Keratinocyte (primary cell): ENCODE results near the gene ULK2. TPM values are rescaled to one million over a fixed set of nuclear protein-coding genes. Genes with fewer than 3 reads are reported as not detected.

Source experiments
- DNase-seq: peaks from one replicate; pipeline ENCODE4 v3.0.0-alpha.2; 2011; ENCODE audit warnings: low read depth, missing footprints, low spot score
- FAIRE-seq: peaks from 2 replicates; lab custom pipeline; 2011; peaks lifted over from hg19 to GRCh38; lab: Jason Lieb, UNC
- H2AFZ ChIP-seq: 2 replicates; pipeline ENCODE4 v1.6.0; 2012; ENCODE audit warnings: low read length, control low read depth, inconsistent platforms; ENCODE audit not compliant: control insufficient read depth
- H3K27ac ChIP-seq: 2 replicates; pipeline ENCODE4 v1.5.1; 2011; ENCODE audit warnings: low read length; ENCODE audit not compliant: control insufficient read depth, insufficient read depth
- H3K27me3 ChIP-seq: 3 replicates; pipeline ENCODE4 v1.6.0; 2011; ENCODE audit warnings: low read length; ENCODE audit not compliant: control insufficient read depth, insufficient read depth; ENCODE audit errors: extremely low read depth
- H3K36me3 ChIP-seq, 2 experiments: 2 replicates in 1 of 2; 3 replicates in 1 of 2; pipeline ENCODE4 v1.5.1; 2011; ENCODE audit warnings: low read length in 2 of 2, mild to moderate bottlenecking in 1 of 2; ENCODE audit not compliant: control insufficient read depth in 2 of 2, insufficient read depth in 2 of 2; ENCODE audit errors: extremely low read depth in 1 of 2
- H3K4me1 ChIP-seq: 3 replicates; pipeline ENCODE4 v1.5.1; 2011; ENCODE audit warnings: low read length; ENCODE audit not compliant: control insufficient read depth, insufficient read depth; ENCODE audit errors: extremely low read depth
- H3K4me2 ChIP-seq: 3 replicates; pipeline ENCODE4 v1.6.0; 2011; ENCODE audit warnings: low read depth, low read length; ENCODE audit not compliant: control insufficient read depth, insufficient read depth; ENCODE audit errors: extremely low read depth
- H3K4me3 ChIP-seq, 3 experiments: fragments of 200-600 bp in 1 of 3; sonication (generic) in 1 of 3; 2 replicates in 2 of 3; 3 replicates in 1 of 3; pipeline ENCODE4 v1.5.1; 2011 to 2016; ENCODE audit warnings: low read length in 3 of 3, mild to moderate bottlenecking in 3 of 3, control low read depth in 2 of 3, inconsistent platforms in 1 of 3, low read depth in 1 of 3, mixed read lengths in 1 of 3, mixed run types in 1 of 3, moderate library complexity in 1 of 3; ENCODE audit not compliant: control insufficient read depth in 2 of 3, insufficient read depth in 2 of 3; ENCODE audit errors: extremely low read depth in 1 of 3
- H3K79me2 ChIP-seq: 2 replicates; pipeline ENCODE4 v1.6.0; 2012; ENCODE audit warnings: low read length; ENCODE audit not compliant: control insufficient read depth, insufficient read depth
- H3K9ac ChIP-seq: 3 replicates; pipeline ENCODE4 v1.6.0; 2011; ENCODE audit warnings: low read length; ENCODE audit not compliant: control insufficient read depth, insufficient read depth; ENCODE audit errors: extremely low read depth
- H3K9me1 ChIP-seq: 3 replicates; pipeline ENCODE4 v1.6.0; 2011; ENCODE audit warnings: low read length; ENCODE audit not compliant: control insufficient read depth, insufficient read depth; ENCODE audit errors: extremely low read depth
- H3K9me3 ChIP-seq: 2 replicates; pipeline ENCODE4 v1.5.1; 2012; ENCODE audit warnings: low read depth, low read length; ENCODE audit not compliant: control insufficient read depth
- H4K20me1 ChIP-seq: 3 replicates; pipeline ENCODE4 v1.6.0; 2011; ENCODE audit warnings: low read length; ENCODE audit not compliant: control insufficient read depth, insufficient read depth; ENCODE audit errors: extremely low read depth
- CTCF ChIP-seq, 3 experiments: IDR thresholded peaks in 1 of 3; conservative IDR thresholded peaks in 1 of 3; optimal IDR thresholded peaks in 1 of 3; 2 replicates in 2 of 3; 3 replicates in 1 of 3; pipeline versions ENCODE3 to v1.5.1; 2011; ENCODE audit warnings: low read length in 3 of 3, mild to moderate bottlenecking in 3 of 3, moderate library complexity in 2 of 3, control low read depth in 1 of 3, inconsistent platforms in 1 of 3; ENCODE audit not compliant: insufficient read depth in 2 of 3; ENCODE audit errors: extremely low read depth in 1 of 3
- EZH2 ChIP-seq: IDR thresholded peaks from one replicate; pipeline ENCODE4 v1.6.1; 2012; ENCODE audit warnings: inconsistent platforms, mild to moderate bottlenecking, low read length, moderate library complexity
- dilution Hi-C: fragments of 300-500 bp; cut with MboI; formaldehyde crosslinking; loops from one replicate; pipeline ENCODE4 v1.7.0; 2020; ENCODE audit warnings: low sequenced_read_pairs; ENCODE audit not compliant: extremely low pct_ligation_motif_present
- polyA plus RNA-seq, 5 experiments: library from polyadenylated mRNA; depleted of rRNA in 3 of 5; stranded (reverse) in 3 of 5; stranded (forward) in 1 of 5; unstranded in 1 of 5; fragments of >200 nt; gene quantifications; 1 replicate in 1 of 5; 2 replicates in 3 of 5; 3 replicates in 1 of 5; pipeline versions ENCODE4 v1.2.1 to v1.2.3, GENCODE V29; 2011 to 2012; ENCODE audit warnings: missing spikeins in 2 of 5, low read depth in 1 of 5, low replicate concordance in 1 of 5

ULK2 gene
- polyA plus RNA-seq, 1 donor (not counting 4 experiments of a cell fraction or from before 2014, with no cell fraction given): 22.1 TPM

GRCh38 chr17:19757536-19758180 is 110.1 kb downstream of the ULK2 start:
- FAIRE-seq: no peak
- peaks cover 15% of the 10 kb centered on the region for H3K4me1 ChIP-seq

DNA sequence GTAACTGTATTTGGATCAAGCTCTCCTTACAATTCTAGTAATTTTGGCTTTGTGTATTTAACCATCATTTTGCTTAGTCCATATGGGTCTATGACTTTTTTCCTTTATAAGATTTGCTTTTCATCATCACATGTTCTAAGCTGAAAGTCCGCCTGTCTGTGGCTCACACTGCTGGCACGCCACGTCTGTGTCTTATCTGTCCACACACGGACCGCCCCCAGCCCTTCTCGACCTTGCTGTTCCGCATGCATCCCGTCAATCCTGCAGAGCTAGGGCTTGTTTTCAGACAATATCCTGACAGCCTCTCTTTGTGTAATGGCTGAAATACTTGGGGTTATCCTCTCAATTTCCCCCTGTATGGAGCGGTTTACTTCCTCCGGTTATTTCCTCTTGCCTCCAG is 111.2 kb downstream of the ULK2 start:
- Histone ChIP-seq H3K4me3 (no peak overlapping the region), H2AFZ (no peak overlapping the region), H3K36me3 (no peaks in the 10 kb centered on the region), H3K9ac (no peak overlapping the region), H3K27ac (no peak overlapping the region), H3K27me3 (no peaks in the 10 kb centered on the region), H3K9me3 (no peaks in the 10 kb centered on the region), H3K9me1 (no peaks in the 10 kb centered on the region), H3K79me2 (no peaks in the 10 kb centered on the region), H3K4me2 (no peak overlapping the region), H3K4me1 (peaks cover 24% of the 10 kb centered on the region), H4K20me1 (no peaks in the 10 kb centered on the region)
- DNase-seq: no peak
- dilution Hi-C loops: no loop called here
- no peak for FAIRE-seq
- TF ChIP-seq CTCF (optimal IDR thresholded peaks at IDR 0.05 in 1 of 3, IDR thresholded peaks at IDR 0.05 in 1 of 3, conservative IDR thresholded peaks at IDR 0.05 in 1 of 3; ENCODE audit: extremely low read depth in 1 of 3, insufficient read depth in 2 of 3, low read length in 3 of 3): no peak
- no peak for TF ChIP-seq EZH2

More at GRCh38 chr17:19757536-19758180, 110.1 kb downstream of the ULK2 start:
- dilution Hi-C loops: no loop called here
- H3K4me3 ChIP-seq: no peak overlapping the region
- H4K20me1 ChIP-seq: no peaks in the 10 kb centered on the region
- H3K27me3 ChIP-seq: no peaks in the 10 kb centered on the region
- H3K36me3 ChIP-seq: no peaks in the 10 kb centered on the region
- no peak overlapping the region for H2AFZ ChIP-seq
- no peak for DNase-seq
- H3K27ac ChIP-seq: no peak overlapping the region
- H3K9ac ChIP-seq: no peak overlapping the region
- no peak overlapping the region for H3K4me2 ChIP-seq
- no peaks in the 10 kb centered on the region for H3K79me2 ChIP-seq
- H3K9me3 ChIP-seq: no peaks in the 10 kb centered on the region
- no peaks in the 10 kb centered on the region for H3K9me1 ChIP-seq
- TF ChIP-seq CTCF (optimal IDR thresholded peaks at IDR 0.05 in 1 of 3, IDR thresholded peaks at IDR 0.05 in 1 of 3, conservative IDR thresholded peaks at IDR 0.05 in 1 of 3; ENCODE audit: extremely low read depth in 1 of 3, insufficient read depth in 2 of 3, low read length in 3 of 3) (no peak), EZH2 (no peak)
